Trophoblast cell (in vitro differentiated cells and primary cell): ENCODE measurements around the gene DLX3. TPM values are rescaled to one million over a fixed set of nuclear protein-coding genes. Genes with fewer than 3 reads are reported as not detected.

Experiments used
- DNase-seq, 2 donors: peaks; one replicate each; pipeline ENCODE4 v3.0.0-alpha.2; 2016
- H2AFZ ChIP-seq: 2 replicates; pipeline ENCODE4 v1.6.1; 2013; ENCODE audit warnings: low read length, moderate library complexity, mild to moderate bottlenecking; ENCODE audit not compliant: insufficient read depth, poor library complexity
- H2AK5ac ChIP-seq: 2 replicates; pipeline ENCODE4 v1.6.1; 2013; ENCODE audit warnings: mild to moderate bottlenecking, low read length
- H2BK120ac ChIP-seq: 2 replicates; pipeline ENCODE4 v1.6.1; 2013; ENCODE audit warnings: low read length, mild to moderate bottlenecking, moderate library complexity; ENCODE audit not compliant: insufficient read depth, poor library complexity
- H2BK12ac ChIP-seq: 2 replicates; pipeline ENCODE4 v1.6.1; 2013; ENCODE audit warnings: mild to moderate bottlenecking, low read length, moderate library complexity
- H2BK5ac ChIP-seq: 2 replicates; pipeline ENCODE4 v1.6.1; 2013; ENCODE audit warnings: low read length, low read depth, moderate library complexity, mild to moderate bottlenecking; ENCODE audit not compliant: poor library complexity
- H3K14ac ChIP-seq: 2 replicates; pipeline ENCODE4 v1.6.1; 2013; ENCODE audit warnings: mild to moderate bottlenecking, low read length
- H3K18ac ChIP-seq: 2 replicates; pipeline ENCODE4 v1.6.1; 2013; ENCODE audit warnings: mild to moderate bottlenecking, low read length
- H3K23ac ChIP-seq: 2 replicates; pipeline ENCODE4 v1.6.1; 2013; ENCODE audit warnings: low read length
- H3K27ac ChIP-seq: 2 replicates; pipeline ENCODE4 v1.5.1; 2013; ENCODE audit warnings: low read depth, mild to moderate bottlenecking, inconsistent platforms, low read length, moderate library complexity
- H3K27me3 ChIP-seq: 2 replicates; pipeline ENCODE4 v1.6.1; 2013; ENCODE audit warnings: inconsistent platforms, mild to moderate bottlenecking, low read length, moderate library complexity; ENCODE audit not compliant: insufficient read depth
- H3K36me3 ChIP-seq, 2 experiments: 1 replicate in 1 of 2; 2 replicates in 1 of 2; pipeline ENCODE4 v1.6.1; 2013; ENCODE audit warnings: low read length in 2 of 2, mild to moderate bottlenecking in 2 of 2, moderate library complexity in 1 of 2; ENCODE audit not compliant: insufficient read depth in 2 of 2, control insufficient read depth in 1 of 2
- H3K4ac ChIP-seq: 2 replicates; pipeline ENCODE4 v1.6.1; 2013; ENCODE audit warnings: low read depth, mild to moderate bottlenecking, low read length, moderate library complexity
- H3K4me1 ChIP-seq, 2 experiments: 1 replicate in 1 of 2; 2 replicates in 1 of 2; pipeline ENCODE4 v1.6.1; 2013; ENCODE audit warnings: low read length in 2 of 2, mild to moderate bottlenecking in 2 of 2, moderate library complexity in 1 of 2; ENCODE audit not compliant: insufficient read depth in 2 of 2, control insufficient read depth in 1 of 2
- H3K4me2 ChIP-seq: 2 replicates; pipeline ENCODE4 v1.6.1; 2013; ENCODE audit warnings: inconsistent platforms, mild to moderate bottlenecking, low read length, moderate library complexity
- H3K4me3 ChIP-seq: 2 replicates; pipeline ENCODE4 v1.5.1; 2013; ENCODE audit warnings: mild to moderate bottlenecking, low read depth, low read length, inconsistent platforms
- H3K79me1 ChIP-seq: one replicate; pipeline ENCODE4 v1.6.1; 2013; ENCODE audit warnings: low read length
- H3K79me2 ChIP-seq: 2 replicates; pipeline ENCODE4 v1.6.1; 2013; ENCODE audit warnings: low read length, mild to moderate bottlenecking; ENCODE audit not compliant: control insufficient read depth, insufficient read depth, poor library complexity
- H3K9ac ChIP-seq: 2 replicates; pipeline ENCODE4 v1.6.1; 2013; ENCODE audit warnings: mild to moderate bottlenecking, low read length
- H3K9me3 ChIP-seq: 2 replicates; pipeline ENCODE4 v1.6.1; 2013; ENCODE audit warnings: low read depth, mild to moderate bottlenecking, control low read depth, inconsistent platforms, low read length; ENCODE audit not compliant: insufficient read depth
- H4K12ac ChIP-seq: 2 replicates; pipeline ENCODE4 v1.6.1; 2013; ENCODE audit warnings: low read depth, mild to moderate bottlenecking, low read length, moderate library complexity
- H4K8ac ChIP-seq: 2 replicates; pipeline ENCODE4 v1.6.1; 2013; ENCODE audit warnings: low read depth, mild to moderate bottlenecking, low read length, moderate library complexity
- H4K91ac ChIP-seq: one replicate; pipeline ENCODE4 v1.6.1; 2013; ENCODE audit warnings: low read depth, mild to moderate bottlenecking, low read length, moderate library complexity
- WGBS: extraction: QIAGEN DNeasy Blood & Tissue Kit; methylation state at CpG from one replicate; pipeline ENCODE4 v1.1.7; 2013; ENCODE audit warnings: missing lambda C conversion rate; ENCODE audit not compliant: insufficient read length, insufficient coverage; ENCODE audit errors: extremely low coverage; 5-methylcytosine and 5-hydroxymethylcytosine counted together
- polyA plus RNA-seq: library from polyadenylated mRNA; stranded (reverse); fragments of 200-250 nt; gene quantifications from 2 replicates; pipeline ENCODE4 v1.2.3, GENCODE V29; 2013

DLX3 gene
- 113 and 120 TPM in 2 replicates for polyA plus RNA-seq

- Histone ChIP-seq H3K18ac (peak within 1 kb of the TSS; percentile 64), H2BK120ac (peak within 1 kb of the TSS; percentile 34), H3K23ac (no peak within 1 kb of the TSS), H3K27me3 (no peaks in the 10 kb centered on the region), H2BK5ac (peak within 1 kb of the TSS; percentile 33), H4K91ac (peak within 1 kb of the TSS; percentile 46), H4K8ac (peak within 1 kb of the TSS; percentile 43), H2AFZ (peak within 1 kb of the TSS; percentile 12), H4K12ac (no peak within 1 kb of the TSS), H2BK12ac (peak within 1 kb of the TSS; percentile 10), H3K79me2 (peaks cover 13% of the 10 kb centered on the region), H3K14ac (peak within 1 kb of the TSS; percentile 48), H3K9ac (peak within 1 kb of the TSS; percentile 15), H3K4me1 (peaks cover 8 to 15% of the 10 kb centered on the region in 2 experiments), H3K4ac (peak within 1 kb of the TSS; percentile 28), H3K9me3 (peaks cover 2% of the 10 kb centered on the region), H3K4me2 (peak within 1 kb of the TSS; percentile 70), H3K27ac (peak within 1 kb of the TSS; percentile 32), H3K4me3 (peak within 1 kb of the TSS; percentile 72), H3K36me3 (peaks cover 16 to 18% of the 10 kb centered on the region in 2 experiments), H3K79me1 (peaks cover 20% of the 10 kb centered on the region), H2AK5ac (peak within 1 kb of the TSS; percentile 42)
- WGBS: no CpG with 5 or more reads among the region's 29 CpGs
- DNase-seq: peak; percentile 94 to 96
Measured at GRCh38 chr17:49995055-49995738, at the start of gene DLX3. Gene DLX3 (minus strand): TSS chr17:49995224. CDS start chr17:49994998, 226 bp downstream.

GRCh38 chr17:50044483-50044882, 49.5 kb upstream of the DLX3 start:
- Histone ChIP-seq H3K27me3 (no peaks in the 10 kb centered on the region), H4K12ac (no peak overlapping the region), H3K4me1 (peaks cover 16 to 18% of the 10 kb centered on the region in 2 experiments), H2BK12ac (no peak overlapping the region), H3K36me3 (no peaks in the 10 kb centered on the region), H3K9me3 (no peaks in the 10 kb centered on the region), H3K79me2 (peaks cover 1% of the 10 kb centered on the region), H3K4me2 (no peak overlapping the region), H4K91ac (no peak overlapping the region), H3K14ac (no peak overlapping the region), H3K23ac (no peak overlapping the region), H2AK5ac (no peak overlapping the region), H3K18ac (no peak overlapping the region), H2BK5ac (no peak overlapping the region), H3K79me1 (peaks cover 2% of the 10 kb centered on the region), H4K8ac (no peak overlapping the region), H3K27ac (no peak overlapping the region), H2BK120ac (no peak overlapping the region), H3K4ac (no peak overlapping the region), H3K9ac (no peak overlapping the region), H2AFZ (no peak overlapping the region), H3K4me3 (no peak overlapping the region)
- WGBS: no CpG with 5 or more reads among the region's 5 CpGs
- no peak for DNase-seq

GRCh38 chr17:50043290-50044148, 48.5 kb upstream of the DLX3 start:
- H3K14ac ChIP-seq: no peak overlapping the region
- H3K4ac ChIP-seq: no peak overlapping the region
- no peak overlapping the region for H3K23ac ChIP-seq
- no peak overlapping the region for H2AK5ac ChIP-seq
- peaks cover 14 to 16% of the 10 kb centered on the region in 2 experiments for H3K4me1 ChIP-seq
- H3K18ac ChIP-seq: no peak overlapping the region
- no peak overlapping the region for H3K4me3 ChIP-seq
- peak overlapping the region; percentile 17 for H2BK12ac ChIP-seq
- no peak overlapping the region for H2BK5ac ChIP-seq
- WGBS: no CpG with 5 or more reads among the region's 16 CpGs
- H4K91ac ChIP-seq: no peak overlapping the region
- H3K9me3 ChIP-seq: no peaks in the 10 kb centered on the region
- no peak overlapping the region for H4K12ac ChIP-seq
- no peaks in the 10 kb centered on the region for H3K27me3 ChIP-seq
- no peak overlapping the region for H4K8ac ChIP-seq
- no peak overlapping the region for H3K27ac ChIP-seq
- no peaks in the 10 kb centered on the region for H3K36me3 ChIP-seq
- no peak overlapping the region for H3K4me2 ChIP-seq
- H2BK120ac ChIP-seq: no peak overlapping the region
- H3K79me1 ChIP-seq: peaks cover 2% of the 10 kb centered on the region
- H2AFZ ChIP-seq: no peak overlapping the region
- no peak for DNase-seq
- peaks cover 1% of the 10 kb centered on the region for H3K79me2 ChIP-seq
- H3K9ac ChIP-seq: no peak overlapping the region

GRCh38 chr17:50042211-50042610, 47.2 kb upstream of the DLX3 start:
- Histone ChIP-seq H3K27me3 (no peaks in the 10 kb centered on the region), H3K14ac (no peak overlapping the region), H3K4ac (no peak overlapping the region), H2BK5ac (no peak overlapping the region), H3K9me3 (no peaks in the 10 kb centered on the region), H2BK12ac (no peak overlapping the region), H3K36me3 (no peaks in the 10 kb centered on the region), H3K79me1 (no peaks in the 10 kb centered on the region), H4K8ac (no peak overlapping the region), H2AK5ac (no peak overlapping the region), H3K9ac (no peak overlapping the region), H3K4me1 (peaks cover 7% of the 10 kb centered on the region in 2 experiments), H3K18ac (no peak overlapping the region), H3K79me2 (no peaks in the 10 kb centered on the region), H2BK120ac (no peak overlapping the region), H4K91ac (no peak overlapping the region), H3K4me3 (no peak overlapping the region), H4K12ac (no peak overlapping the region), H3K23ac (no peak overlapping the region), H3K27ac (no peak overlapping the region), H3K4me2 (no peak overlapping the region), H2AFZ (no peak overlapping the region)
- no CpG with 5 or more reads among the region's 5 CpGs for WGBS
- DNase-seq: no peak
